Measurements from ENCODE around the gene PPAT.
"Not testable (repeated sequence)": the region's sequence is repeated elsewhere in the genome, so short reads cannot be mapped to it uniquely, and the experiment has no call there.

PPAT gene

DNA sequence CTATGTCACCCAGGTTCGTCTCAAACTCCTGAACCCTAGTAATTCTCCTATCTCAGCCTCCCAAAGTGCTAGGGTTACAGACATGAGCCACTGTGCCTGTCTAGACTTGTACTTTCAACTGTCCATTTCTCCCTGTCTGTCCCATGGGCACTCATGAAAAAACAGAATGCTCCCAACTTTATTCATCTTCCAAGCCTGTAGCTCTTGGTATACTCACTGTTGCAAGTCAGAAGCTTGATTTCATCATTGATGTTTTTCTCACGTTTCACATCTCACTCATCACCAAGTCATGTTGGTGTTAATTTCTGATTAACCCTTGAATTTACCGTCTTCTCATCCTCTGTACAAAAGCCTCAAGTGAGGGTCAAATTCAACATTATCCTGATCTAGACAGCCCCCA is 24.7 kb upstream of the PPAT start:
- no peak for DNase-seq (ENCODE audit: low read depth)
- H3K4me3 ChIP-seq (ENCODE audit: low read length), result no peak overlapping the region
- TF ChIP-seq, protein P1, sequence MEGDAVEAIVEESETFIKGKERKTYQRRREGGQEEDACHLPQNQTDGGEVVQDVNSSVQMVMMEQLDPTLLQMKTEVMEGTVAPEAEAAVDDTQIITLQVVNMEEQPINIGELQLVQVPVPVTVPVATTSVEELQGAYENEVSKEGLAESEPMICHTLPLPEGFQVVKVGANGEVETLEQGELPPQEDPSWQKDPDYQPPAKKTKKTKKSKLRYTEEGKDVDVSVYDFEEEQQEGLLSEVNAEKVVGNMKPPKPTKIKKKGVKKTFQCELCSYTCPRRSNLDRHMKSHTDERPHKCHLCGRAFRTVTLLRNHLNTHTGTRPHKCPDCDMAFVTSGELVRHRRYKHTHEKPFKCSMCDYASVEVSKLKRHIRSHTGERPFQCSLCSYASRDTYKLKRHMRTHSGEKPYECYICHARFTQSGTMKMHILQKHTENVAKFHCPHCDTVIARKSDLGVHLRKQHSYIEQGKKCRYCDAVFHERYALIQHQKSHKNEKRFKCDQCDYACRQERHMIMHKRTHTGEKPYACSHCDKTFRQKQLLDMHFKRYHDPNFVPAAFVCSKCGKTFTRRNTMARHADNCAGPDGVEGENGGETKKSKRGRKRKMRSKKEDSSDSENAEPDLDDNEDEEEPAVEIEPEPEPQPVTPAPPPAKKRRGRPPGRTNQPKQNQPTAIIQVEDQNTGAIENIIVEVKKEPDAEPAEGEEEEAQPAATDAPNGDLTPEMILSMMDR (conservative IDR thresholded peaks at IDR 0.05; ENCODE audit: low read depth, low read length), result no peak

DNA sequence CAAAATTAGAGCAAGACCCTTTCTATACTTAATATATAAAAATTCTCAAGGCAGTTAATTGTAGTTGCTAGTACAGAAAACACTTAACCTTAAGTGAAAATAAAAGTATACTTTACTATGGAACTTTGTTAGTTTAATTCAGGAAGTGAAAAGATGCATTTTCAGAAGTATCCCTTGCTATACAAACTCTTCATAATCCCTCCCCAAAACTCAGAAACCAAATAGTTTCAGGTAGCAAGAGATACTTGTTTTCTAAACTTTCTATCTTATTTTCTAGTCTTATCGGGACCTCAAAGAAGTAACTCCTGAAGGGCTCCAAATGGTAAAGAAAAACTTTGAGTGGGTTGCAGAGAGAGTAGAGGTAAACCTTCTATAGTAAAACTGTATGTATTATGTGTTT is 14.9 kb upstream of the PPAT start:
- TF ChIP-seq, protein P1 (conservative IDR thresholded peaks at IDR 0.05; ENCODE audit: low read depth, low read length), result no peak
- DNase-seq (ENCODE audit: low read depth), result no peak
- no peak overlapping the region for H3K4me3 ChIP-seq (ENCODE audit: low read length)

DNA sequence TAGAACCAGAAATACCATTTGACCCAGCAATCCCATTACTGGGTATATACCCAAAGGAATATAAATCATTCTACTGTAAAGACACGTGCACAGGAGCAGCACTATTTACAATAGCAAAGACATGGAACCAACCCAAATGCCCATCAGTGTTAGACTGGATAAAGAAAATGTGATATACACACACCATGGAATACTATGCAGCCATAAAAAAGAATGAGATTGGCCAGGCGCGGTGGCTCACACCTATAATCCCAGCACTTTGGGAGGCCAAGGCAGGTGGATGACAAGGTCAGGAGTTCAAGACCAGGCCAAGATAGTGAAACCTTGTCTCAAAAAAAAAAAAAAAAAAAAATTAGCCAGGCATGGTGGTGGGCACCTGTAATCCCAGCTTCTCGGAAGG is 14.1 kb upstream of the PPAT start:
- DNase-seq (ENCODE audit: low read depth); H3K4me3 ChIP-seq (ENCODE audit: low read length): not testable (repeated sequence)

DNA sequence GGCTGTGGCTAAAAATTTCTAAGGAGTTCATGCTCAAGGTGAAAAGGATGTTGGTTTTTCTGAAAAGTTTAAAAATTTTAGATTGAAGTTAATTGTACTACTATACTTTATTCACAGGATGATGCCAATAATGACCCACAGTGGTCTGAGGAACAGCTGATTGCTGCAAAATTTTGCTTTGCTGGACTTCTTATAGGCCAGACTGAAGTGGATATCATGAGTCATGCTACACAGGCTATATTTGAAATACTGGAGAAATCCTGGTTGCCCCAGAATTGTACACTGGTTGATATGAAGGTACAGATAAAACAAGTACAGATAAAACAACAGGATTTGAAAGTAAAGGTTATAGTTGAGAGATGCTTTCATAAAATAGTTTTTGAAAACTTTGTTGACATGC is 12.9 kb upstream of the PPAT start:
- DNase-seq (ENCODE audit: low read depth), result no peak
- TF ChIP-seq, protein P1 (conservative IDR thresholded peaks at IDR 0.05; ENCODE audit: low read depth, low read length), result no peak
- H3K4me3 ChIP-seq (ENCODE audit: low read length), result no peak overlapping the region

DNA sequence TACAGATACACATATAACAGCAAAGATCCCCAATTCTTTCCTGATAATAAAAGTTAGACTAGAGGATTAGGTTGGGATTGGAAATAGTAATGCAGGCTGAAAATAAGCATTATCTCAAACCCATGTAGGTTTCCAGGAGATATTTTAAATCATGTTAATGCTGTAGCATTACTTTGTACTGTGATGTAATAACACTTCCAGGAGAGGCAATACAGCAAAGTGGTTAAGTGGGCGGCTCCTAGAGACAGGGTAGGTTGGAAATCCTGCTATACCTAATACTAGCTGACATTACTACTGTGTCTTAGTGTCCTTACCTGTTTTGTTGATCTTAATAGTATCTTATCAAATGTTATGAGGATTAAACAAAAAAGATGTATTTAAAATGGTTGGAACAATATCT is 10.3 kb upstream of the PPAT start:
- TF ChIP-seq, protein P1 (conservative IDR thresholded peaks at IDR 0.05; ENCODE audit: low read depth, low read length), result no peak
- no peak overlapping the region for H3K4me3 ChIP-seq (ENCODE audit: low read length)

DNA sequence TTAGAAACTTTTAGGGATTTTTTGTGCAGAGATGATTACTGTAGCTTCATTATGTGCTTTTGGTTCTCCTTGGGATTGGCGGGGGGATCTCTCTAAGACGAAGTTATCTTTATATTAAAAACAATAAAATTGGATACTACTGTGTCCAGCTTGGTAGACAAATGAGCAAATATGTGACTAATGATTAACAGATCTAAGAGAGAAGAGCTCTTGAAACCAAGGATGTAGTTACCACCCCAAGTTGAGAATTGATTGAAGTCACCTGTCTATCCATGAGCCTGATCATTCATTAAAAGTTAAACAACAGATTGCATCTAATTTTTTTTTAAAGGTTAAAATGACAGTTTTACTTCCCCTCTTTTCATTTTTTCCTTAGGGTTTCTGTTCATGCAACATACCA is 9.3 kb upstream of the PPAT start:
- TF ChIP-seq, protein P1 (conservative IDR thresholded peaks at IDR 0.05; ENCODE audit: low read depth, low read length), result no peak
- DNase-seq (ENCODE audit: low read depth), result no peak
- H3K4me3 ChIP-seq (ENCODE audit: low read length), result no peak overlapping the region

More for the DNA sequence above, 10.3 kb upstream of the PPAT start:
- DNase-seq (ENCODE audit: low read depth), result no peak

DNA sequence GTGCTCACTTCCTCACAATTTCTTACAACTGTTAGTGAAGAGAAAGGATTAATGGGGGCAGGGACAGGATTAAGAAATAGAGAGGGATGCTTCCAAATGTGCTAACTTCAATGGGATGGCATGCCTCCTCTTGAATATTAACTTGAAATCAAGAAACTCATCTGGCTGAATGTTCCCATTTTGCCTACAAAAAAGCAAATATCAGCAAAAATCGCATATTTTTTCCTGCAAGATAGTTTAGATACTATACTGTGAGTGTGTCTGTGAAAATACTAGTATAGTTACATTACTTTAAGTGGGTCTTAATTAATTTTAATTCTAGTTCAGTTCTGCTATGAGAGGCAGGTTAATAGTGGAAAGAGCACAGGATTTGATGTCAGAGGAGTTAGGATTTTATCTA is 5.6 kb upstream of the PPAT start:
- TF ChIP-seq, protein P1 (conservative IDR thresholded peaks at IDR 0.05; ENCODE audit: low read depth, low read length), result no peak
- H3K4me3 ChIP-seq (ENCODE audit: low read length), result no peak overlapping the region
- no peak for DNase-seq (ENCODE audit: low read depth)

DNA sequence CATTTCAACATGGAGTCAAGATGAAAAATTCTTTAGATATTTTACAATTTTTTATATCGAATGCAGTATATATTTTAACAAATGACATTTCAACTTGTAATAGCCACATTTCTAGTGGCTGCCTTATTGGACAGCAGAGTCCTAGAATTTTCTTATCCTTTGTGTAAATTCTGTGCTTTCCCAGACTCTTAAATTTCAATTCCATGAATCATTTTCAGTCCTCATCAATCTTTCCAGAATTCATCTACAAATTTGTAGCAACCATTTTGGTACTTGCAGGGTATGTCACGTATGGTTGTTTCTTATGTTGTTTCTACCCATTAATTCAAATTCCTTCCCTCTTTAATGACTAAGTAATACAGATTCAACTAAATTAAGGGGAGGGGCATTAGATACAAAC is 3.4 kb upstream of the PPAT start:
- TF ChIP-seq, protein P1 (conservative IDR thresholded peaks at IDR 0.05; ENCODE audit: low read depth, low read length), result no peak
- DNase-seq (ENCODE audit: low read depth), result no peak
- no peak overlapping the region for H3K4me3 ChIP-seq (ENCODE audit: low read length)

All from retinal pigment epithelial cell (primary cell).